ENCODE data around the gene PLEKHN1.

Gene PLEKHN1

DNA sequence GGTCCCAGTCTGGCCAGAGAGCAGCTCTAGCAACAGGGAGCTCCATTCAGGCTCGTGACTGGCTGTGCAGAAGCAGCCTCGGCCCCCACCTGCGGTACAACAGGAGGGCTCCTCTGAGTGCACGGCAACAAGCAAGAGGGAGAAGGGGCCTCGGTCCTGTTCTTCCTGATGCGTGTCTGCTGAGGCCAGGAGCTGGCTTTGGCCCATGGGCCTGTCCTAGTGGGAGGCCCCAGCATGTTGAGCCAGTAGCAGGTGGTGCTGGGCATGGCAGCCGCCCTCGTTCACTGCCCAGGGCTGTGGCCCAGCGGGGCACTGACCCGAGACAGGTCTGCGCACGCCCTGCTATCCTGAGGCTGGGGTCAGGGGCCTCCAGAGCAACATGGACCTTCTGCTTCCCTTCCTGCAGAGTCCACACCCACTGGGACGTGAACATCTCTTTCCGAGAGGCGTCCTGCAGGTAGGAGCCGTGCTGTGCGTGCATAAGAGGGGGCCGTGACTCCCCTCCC, 35.6 kb upstream of the PLEKHN1 start:
- DNase-seq: no peak

- DNase-seq: no peak
Observed at GRCh38 chr1:931380-932172, 34.7 kb upstream of the PLEKHN1 start.

- no peak for DNase-seq
Observed at GRCh38 chr1:932173-932510, 34.1 kb upstream of the PLEKHN1 start.

DNA sequence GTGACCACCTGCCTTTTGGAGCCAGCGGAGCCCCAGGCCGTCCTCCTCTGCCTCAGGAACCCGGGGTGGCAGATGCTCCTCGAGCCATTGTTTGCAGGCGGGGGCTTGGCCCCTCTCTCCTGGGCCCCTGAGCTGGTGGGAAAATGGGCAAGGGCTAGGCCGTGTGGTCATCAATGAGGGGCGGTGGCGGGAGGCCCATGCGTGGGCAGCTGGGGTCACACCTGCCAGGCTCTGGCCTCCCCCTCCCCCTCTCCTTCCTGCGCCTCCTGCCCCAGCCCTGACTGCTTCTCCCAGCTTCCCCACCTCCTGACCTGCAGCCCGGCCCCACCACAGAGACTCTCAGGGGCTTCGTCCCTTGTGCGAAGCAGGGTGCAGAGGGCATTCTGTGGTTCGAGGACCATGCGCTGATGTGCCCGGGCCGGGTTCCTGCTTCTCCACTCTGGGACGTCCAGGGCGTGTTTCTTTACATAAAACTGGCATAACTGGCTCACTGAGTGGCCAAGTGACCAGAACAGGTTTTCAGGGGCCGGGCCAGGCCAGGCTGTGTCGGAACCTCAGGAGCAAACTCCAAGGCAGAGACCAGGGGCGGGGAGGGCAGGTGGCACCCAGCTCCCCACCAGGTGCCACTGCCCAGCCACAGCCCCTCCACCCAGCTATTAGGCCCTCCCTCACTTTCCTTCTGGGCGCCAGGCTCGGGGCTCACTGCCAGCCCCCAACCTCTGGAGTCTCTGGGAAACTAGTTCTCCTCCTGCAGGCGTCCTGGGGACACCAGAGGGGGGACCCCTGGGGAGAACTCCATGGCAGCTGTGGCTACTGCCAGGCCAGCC, 33.3 kb upstream of the PLEKHN1 start:
- DNase-seq: peak; percentile 73

DNA sequence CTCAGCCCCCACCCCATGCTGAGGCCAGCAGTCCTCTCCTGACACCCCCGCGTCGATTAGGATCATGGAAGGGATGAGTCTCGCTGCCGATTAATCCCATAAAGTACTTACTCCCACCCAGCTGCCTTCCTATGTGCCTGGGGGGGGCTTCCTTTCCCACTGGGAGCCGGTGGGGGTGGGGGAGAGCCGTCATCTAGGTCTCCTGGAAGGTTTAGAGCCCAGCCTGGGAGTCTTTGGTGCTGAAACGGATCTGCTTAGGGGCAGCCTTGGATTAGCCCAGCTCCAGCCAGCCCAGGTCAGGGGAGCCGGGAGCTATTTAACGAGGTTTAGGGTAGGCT, 32.7 kb upstream of the PLEKHN1 start:
- no peak for DNase-seq

DNA sequence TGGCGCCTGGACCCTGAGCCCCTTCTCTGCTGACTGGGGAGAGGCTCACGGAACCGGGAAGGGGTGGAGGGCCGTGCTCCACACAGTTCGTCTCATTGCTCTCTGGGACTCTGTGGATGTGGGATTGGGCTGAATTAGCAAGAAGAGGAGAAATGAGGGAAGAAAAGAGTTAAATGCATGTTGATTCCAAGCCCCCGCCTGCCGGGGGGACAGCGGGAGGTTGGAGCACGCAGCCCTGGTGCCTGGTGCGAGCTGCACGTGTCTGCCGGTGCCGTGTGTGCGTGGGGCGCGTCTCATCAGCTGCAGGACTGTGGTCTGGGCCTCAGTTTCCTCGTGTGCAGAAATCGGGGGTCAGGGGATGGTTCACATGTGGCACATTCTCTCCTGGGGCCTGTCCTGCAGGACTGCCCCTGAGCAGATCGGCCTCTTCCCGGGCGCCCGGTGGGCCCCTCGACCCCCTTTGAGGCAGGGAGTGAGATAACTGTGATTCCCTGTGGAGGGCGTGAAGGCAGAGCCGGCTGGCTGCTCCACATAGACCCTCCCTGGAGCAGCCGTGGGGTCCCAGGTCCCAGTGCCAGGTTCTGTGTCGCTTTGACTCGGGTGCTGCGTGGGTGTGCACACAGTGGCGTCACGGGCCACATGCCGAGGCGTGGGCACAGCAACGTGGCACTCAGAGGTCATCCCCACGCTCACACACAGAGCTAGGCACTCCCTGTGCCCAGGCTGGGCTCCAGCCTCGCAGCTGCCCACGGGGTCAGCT, 31.1 kb upstream of the PLEKHN1 start:
- no peak for DNase-seq

DNA sequence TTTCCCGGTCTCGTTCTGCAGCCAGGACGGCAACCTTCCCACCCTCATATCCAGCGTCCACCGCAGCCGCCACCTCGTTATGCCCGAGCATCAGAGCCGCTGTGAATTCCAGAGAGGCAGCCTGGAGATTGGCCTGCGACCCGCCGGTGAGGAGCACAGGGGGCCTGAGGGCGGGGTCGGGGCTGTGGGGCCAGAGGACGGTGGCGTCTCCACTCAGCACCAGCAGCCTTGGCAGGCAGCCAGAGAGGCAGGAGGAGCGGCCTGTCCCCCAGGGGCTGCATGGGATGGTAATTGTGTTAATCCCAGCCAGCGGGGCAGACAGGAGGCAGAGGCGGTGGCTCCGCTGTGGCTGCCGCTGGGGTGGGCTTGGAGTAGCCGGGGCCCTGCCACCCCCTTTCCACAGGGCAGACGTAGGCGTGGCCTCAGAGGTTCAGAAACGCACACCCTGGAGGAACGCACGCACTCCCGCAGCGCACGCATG, 30.5 kb upstream of the PLEKHN1 start:
- DNase-seq: peak; percentile 52

DNA sequence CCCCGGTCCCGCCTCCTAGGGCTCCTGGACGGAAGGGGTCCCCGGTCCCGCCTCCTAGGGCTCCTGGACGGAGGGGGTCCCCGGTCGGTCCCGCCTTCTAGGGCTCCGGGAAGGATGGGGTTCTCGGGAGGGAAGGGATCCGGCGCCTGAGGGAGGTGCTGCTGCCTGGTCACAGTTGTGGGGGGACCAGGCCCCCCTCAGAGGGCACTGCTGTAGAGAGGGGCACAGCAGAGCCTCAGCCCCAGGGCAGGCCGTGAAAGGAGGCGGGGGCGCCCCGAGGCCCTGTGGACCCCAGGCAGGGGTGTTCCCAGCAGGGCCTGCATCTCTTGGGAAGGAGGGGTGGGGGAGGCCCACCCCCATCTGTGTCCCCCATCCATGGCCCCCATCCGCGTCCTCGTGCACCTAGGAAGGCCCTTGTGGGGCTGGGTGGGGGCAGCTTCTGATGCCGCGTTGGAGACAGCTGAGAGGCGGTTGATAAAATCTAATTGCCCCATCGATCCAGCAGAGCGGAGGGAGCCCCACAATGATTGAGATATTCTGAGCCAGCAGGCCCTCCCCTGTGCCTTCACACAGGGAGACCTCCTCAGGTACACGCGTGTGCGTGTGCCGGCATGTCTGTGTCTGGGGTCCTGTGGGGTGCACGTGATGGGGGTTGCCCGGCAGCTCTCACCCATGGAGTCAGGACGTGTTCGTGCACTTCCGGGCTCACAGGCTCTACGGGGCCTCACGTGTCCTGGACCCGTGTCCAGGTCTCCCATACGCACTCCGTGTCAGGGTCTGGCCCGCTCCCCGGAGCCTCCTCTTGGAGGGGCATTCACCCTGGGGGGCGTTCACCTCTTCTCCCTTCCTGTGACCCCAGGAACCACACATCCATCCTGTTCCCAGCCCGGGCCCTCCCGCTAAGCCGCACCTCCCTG, 29.7 kb upstream of the PLEKHN1 start:
- no peak for DNase-seq

- DNase-seq: no peak
Observed at GRCh38 chr1:937521-937920, 28.8 kb upstream of the PLEKHN1 start.

DNA sequence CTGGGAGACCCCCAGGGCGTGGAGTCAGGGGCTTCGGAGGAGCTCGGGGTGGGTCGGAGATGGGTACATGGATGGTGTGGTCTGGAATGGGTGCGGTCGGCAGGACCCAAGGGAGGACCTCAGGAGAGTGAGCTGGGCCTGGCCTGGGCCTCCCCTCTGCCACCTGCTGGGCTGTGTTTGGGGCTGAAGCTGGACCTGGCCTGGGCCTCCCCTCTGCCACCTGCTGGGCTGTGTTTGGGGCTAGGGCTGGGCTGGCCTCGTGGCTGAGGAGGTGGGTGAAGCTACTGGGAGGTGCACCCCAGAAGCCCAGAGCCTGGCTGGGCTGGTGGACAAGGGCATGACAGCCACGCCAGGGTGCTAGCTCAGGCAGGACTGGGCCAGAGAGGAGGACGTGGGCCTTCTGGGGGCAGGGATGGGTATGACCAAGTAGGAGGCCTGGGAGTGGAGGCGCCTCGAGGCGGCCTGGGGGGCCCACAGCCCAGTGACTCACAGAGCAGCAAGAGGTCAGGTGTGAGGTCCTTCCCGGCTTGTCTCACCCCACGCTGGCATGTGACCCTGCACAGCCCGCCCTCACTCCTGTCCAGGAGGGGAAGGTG, 28.1 kb upstream of the PLEKHN1 start:
- peak; percentile 74 for DNase-seq

DNA sequence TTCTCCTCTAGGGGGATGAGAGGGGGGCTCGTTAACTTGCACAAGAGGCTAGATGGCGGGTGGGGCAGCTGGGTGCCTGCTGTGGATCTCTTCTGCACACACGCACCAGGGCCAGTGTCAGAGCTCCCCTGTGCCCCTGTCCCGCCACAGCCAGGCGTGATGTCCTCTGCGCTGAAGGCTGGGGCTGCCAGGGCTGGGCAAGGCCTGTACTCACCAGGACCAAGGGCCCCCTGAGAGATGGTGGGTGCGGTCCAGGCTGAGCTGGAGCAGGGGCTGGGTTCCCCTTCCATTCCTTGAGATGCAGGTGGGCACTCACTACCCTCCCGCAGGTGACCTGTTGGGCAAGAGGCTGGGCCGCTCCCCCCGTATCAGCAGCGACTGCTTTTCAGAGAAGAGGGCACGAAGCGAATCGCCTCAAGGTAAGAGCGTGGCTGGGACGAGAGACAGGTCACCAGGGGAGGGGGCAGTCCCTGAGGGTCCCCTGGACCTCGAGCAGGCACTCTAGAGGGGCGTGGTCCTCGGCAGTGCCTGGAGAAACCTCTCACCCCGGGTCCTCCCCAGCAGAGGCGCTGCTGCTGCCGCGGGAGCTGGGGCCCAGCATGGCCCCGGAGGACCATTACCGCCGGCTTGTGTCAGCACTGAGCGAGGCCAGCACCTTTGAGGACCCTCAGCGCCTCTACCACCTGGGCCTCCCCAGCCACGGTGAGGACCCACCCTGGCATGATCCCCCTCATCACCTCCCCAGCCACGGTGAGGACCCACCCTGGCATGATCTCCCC, 27.4 kb upstream of the PLEKHN1 start:
- DNase-seq: peak; percentile 59

DNA sequence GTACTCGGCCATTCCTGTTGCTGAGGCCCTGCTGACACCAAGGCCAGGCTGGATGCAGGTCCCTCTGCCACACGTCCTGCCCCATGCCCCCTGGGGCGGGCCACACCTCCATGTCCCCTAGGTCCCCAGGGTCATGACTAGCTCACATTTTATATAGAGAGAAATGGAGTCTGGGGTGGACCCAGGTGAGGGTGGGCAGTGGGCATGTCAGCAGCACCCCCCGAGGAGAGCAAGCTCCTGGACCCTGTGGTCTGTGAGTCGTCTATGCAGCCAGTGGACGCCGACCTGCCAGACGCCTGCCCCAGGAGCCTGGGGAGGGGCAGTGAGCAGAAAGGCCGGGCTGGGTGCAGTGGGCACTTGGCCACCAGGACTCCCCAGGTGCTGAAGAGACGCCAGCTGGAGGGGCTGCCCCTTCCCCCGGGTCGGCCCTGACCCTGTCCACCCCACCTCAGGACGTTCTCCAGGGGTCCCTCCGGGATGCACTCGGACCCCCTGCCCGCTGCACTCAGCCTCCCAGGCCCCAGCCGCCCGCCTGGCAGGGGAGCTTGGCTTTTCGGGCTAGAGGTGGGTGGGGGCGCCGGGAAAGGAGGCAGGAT, 26.7 kb upstream of the PLEKHN1 start:
- DNase-seq: peak; percentile 59

- peak; percentile 71 for DNase-seq
Observed at GRCh38 chr1:940107-941014, 25.9 kb upstream of the PLEKHN1 start.

- DNase-seq: no peak
Observed at GRCh38 chr1:941015-941587, 25.2 kb upstream of the PLEKHN1 start.

DNA sequence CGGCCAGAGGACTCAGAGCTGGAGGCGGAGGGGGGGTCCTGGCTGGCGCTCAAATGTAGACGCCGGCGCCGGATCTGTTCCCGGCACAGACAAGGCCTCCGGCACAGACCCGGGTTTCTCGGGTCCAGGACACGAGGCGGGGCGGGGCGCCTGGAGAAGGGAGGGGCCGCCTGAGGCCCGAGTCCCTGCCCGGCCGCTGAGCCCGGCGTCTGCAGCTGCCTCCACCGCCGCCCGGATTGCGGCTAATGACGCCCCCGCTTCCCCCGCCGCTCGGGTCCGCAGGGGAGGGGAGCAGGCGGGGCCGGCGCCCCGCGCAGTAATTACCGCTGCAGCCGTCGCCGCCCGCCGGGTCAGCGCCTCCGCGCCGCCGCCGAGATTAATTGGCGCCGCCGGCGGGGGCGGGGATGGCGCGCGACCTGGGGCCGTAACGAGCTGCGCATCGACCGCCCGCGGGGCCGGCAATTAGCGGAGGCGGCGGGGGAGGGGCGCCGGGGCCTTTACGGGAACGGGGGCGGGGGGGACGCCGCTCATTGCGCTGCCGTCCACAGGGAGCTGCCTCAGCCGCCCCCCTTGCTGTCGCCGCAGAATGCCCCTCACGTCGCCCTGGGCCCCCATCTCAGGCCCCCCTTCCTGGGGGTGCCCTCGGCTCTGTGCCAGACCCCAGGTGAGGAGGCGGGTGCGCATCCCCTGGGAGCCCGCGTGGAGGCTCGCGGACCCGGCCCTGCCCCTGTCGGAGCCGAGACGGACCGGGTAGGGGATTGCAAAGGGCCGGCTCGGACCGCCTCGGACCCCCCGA, 24.5 kb upstream of the PLEKHN1 start:
- peak; percentile 87 for DNase-seq

DNA sequence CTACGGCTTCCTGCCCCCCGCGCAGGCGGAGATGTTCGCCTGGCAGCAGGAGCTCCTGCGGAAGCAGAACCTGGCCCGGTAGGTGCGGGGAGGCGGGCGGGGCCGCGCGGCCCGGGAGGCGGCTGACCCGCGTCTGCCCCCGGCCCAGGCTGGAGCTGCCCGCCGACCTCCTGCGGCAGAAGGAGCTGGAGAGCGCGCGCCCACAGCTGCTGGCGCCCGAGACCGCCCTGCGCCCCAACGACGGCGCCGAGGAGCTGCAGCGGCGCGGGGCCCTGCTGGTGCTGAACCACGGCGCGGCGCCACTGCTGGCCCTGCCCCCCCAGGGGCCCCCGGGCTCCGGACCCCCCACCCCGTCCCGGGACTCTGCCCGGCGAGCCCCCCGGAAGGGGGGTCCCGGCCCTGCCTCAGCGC, 23.9 kb upstream of the PLEKHN1 start:
- peak; percentile 52 for DNase-seq

DNA sequence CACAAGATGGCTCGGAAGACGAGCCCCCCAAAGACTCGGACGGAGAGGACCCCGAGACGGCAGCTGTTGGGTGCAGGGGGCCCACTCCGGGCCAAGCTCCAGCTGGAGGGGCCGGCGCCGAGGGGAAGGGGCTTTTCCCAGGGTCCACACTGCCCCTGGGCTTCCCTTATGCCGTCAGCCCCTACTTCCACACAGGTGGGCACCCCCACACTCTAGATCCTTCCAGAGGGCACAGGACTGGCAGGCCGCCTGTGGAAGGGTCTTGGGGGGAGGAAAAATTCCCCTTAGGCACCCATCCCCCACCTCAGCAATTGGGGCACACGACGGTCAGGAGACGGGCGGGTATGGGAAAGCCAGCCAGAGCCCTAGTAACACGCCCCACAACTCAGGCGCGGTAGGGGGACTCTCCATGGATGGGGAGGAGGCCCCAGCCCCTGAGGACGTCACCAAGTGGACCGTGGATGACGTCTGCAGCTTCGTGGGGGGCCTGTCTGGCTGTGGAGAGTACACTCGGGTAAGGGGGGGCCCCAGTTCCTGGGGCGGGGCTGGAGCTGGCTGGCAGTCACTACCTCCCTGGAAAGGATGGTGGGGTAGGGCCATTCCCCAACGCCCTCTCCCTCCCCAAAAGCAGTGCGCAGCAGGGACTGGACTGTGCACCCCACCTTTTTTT, 23.3 kb upstream of the PLEKHN1 start:
- DNase-seq: no peak
